Right ventricle myocardium superior (tissue), 1 donor: Measurements from ENCODE around the gene NCAPD3. TPM values are rescaled to one million over a fixed set of nuclear protein-coding genes. Genes with fewer than 3 reads are reported as not detected.

Experiments used
- ATAC-seq: fragments of 200-7000 bp; cut with Tn5 transposase; one replicate; pipeline ENCODE4 v1.9.1; 2020; ENCODE audit warnings: mild to moderate bottlenecking; ENCODE audit not compliant: poor library complexity
- DNase-seq: peaks from one replicate; pipeline ENCODE4 v3.0.0-alpha.2; 2020
- intact Hi-C: fragments of 100-400 bp; cut with DNase I; formaldehyde crosslinking; loops from one replicate; pipeline ENCODE4 v1.11.2; 2022
- total RNA-seq: library from RNA; stranded (reverse); fragmentation: NEBNext Ultra II Directional; extraction: Animal tissue kit (Norgen Biotek cat#: 25700); gene quantifications from one replicate; pipeline ENCODE4 v1.2.1, GENCODE V29; 2021
- donor health status: DM: no; HTN: yes; CAD: no; lungs with severe emphysema.

NCAPD3 gene
- total RNA-seq, 1 donor from 2014 or later: 11.1 TPM

DNA sequence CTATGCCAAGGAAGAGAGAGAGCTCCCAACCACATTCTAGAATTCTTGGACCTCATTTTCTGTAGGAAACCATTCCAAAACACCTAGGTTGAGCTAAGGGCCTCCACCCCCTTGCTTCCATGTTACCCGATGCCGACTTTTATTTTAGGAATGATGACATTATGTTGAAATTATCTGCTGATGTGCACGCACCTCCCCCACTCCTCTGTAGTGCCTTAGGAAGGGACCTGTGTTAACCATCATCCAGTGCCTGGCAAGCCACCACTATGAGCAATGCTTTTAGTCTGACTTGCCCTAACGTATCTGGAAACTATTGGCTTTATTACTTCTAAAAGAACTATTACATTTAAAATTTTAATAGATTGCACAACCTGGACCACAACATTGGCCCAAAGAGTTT, 42.1 kb downstream of the NCAPD3 start:
- intact Hi-C loops: no loop called here
- ATAC-seq: no peak
- DNase-seq: no peak

DNA sequence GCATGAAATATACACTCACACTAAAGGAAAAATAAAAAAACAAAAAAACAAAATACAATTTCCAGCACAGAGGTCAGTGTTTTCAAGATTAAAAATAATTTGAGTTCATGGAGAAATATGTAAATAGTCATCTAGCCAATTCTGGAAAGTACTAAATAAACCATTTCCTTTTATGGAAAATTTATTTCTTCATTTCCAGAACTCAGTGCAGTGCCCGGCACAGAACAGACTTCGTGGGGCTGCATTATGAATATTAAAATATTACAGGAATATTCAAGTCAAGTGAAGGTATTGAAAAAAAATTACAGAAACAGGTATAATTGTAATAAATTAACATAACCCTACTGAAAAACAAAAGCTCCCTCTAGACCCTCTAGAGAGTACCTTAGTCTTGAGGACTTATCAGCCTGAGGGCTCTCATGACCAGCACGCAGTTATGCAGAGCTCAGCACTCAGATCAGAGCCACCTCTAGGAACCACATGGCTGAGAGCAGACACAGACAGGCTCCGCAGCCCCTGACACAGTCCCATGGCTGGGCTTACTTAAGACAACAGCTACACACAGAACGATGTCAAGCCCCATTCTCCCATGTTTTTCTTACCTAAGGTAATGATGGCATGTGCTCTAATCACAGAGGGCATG, 45.6 kb downstream of the NCAPD3 start:
- intact Hi-C loops: no loop called here
- ATAC-seq (no peak), DNase-seq (no peak)

GRCh38 chr11:134176284-134176683, 47.5 kb downstream of the NCAPD3 start:
- intact Hi-C loops: no loop called here
- no peak for DNase-seq
- ATAC-seq: no peak

DNA sequence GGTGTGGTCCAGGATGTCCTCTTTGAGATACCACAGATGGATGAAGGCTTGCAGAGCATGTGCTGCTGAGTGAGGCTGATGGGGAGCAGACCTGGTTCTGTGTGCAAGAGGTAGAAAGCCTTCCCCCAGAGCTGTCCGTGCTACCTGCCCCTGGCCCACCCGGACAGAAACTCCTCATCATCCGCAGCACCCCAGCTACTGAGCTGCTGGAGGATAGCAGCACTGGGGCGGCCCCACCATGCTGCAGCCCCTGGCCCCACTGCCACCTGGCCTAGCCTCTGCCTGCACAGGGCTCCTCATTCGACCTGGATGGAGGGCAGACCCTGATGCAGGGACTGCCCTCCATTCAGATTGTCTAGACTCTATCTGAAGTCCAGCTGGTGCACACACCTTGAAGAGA, 50.5 kb downstream of the NCAPD3 start:
- intact Hi-C loops: no loop called here
- ATAC-seq (no peak), DNase-seq (no peak)

DNA sequence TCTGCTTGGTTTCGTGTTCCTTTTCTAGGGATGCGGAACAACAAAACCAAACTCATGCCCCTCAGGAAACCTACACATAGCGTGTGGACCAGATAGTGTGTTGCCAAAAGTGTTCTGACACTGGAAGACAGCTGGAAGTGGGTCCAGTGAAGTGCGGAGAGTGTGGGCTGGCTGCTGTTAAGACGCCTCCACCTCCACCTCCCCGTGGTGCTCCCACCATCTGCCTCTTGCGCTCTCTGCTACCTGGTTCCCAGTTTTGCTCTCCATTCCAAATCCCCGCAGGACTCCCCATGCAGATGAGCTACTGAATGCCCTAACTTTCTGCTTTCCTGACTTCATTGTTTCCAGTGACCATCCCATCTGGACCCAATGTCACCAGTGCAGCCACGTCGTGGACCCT, 51.8 kb downstream of the NCAPD3 start:
- intact Hi-C loops: no loop called here
- DNase-seq (no peak), ATAC-seq (no peak)

- ATAC-seq (no peak), DNase-seq (no peak)
- intact Hi-C loops: no loop called here
Measured at GRCh38 chr11:134170919-134171281, 52.9 kb downstream of the NCAPD3 start.

DNA sequence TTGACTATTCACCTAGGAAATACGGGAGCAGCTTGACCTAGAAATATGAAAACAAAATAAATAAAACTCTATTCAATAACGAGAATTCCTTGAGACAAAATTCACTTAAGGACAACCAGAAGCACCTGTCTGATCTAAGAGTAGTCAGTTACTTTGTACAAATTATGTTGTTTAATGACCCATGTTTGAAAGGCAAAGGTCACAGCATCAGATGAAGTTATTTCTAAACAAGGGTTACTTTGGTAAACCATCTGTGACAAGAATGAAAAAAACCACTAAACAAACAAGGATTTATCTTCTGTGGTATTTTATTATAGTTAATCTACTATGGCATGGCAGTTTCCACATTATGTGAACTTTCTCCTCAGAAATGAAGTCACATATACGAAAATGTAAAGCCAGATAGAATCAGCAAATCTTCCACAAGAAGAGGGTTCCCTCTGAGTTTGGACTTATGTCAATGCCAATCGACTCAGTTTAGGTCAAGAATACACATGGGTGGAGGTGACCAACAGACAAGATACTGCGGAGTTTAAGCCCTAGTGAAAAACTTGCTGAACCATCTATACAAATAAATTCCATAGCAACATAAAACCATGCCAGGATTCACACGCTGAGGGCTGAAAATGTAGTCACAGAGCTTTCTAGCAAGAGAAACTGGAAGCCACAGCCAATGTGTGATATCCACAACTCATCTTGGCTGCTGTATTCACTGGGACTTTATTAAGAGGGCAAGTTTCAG, 53.4 kb downstream of the NCAPD3 start:
- ATAC-seq: no peak
- no peak for DNase-seq
- intact Hi-C loops: no loop called here

GRCh38 chr11:134164490-134165370, 59.0 kb downstream of the NCAPD3 start:
- DNase-seq (no peak), ATAC-seq (no peak)
- intact Hi-C loops: no loop called here

- no peak for DNase-seq
- ATAC-seq: no peak
- intact Hi-C loops: no loop called here
Measured at GRCh38 chr11:134159652-134160051, 64.1 kb downstream of the NCAPD3 start.

- DNase-seq (no peak), ATAC-seq (no peak)
- intact Hi-C loops: no loop called here
Measured at GRCh38 chr11:134158023-134158422, 65.7 kb downstream of the NCAPD3 start.

- DNase-seq: no peak
- intact Hi-C loops: no loop called here
- ATAC-seq: no peak
Measured at GRCh38 chr11:134157451-134157850, 66.3 kb downstream of the NCAPD3 start.

DNA sequence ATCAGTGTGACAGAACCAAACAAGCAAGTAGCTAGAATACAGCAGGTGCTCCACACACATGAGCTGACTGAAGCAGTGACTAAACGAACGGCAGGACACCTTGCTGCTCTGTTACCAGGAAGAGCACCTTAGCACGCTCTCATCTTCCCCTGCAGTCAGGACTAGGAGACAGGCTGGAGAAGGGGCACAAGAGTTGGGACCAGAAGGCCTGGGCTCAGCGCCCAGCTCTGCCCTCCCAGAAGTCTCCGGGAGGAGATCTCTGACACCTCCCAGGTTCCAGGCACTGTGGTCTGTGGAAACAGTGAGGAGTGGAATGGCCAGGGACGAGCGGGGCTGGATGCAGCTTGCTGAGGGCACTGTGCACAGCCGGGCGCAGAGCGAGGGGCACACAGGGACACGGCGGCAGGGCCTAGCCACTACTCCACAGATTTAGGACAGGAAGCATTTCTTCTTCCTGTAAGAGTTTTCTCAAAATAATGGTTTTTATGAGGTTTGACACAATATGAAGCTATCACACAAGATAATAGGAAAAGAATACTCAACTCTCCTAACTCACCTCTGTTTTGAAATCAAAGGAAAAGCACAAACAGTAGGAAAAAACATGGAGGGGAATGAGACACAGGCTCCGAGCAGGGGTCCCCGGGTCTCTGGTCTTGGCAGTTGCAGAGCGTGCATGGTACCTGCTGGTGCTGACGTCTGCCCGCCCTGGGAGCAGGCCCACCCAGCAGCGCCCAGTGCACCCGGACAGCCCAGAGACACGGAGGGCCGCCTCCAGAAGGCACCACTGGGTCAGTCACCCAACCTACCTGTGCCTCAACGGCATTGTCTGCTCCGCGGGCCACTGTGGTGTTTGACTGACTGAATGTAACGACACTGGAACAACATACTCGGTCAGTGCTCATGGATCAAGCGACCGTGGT, 67.6 kb downstream of the NCAPD3 start:
- no peak for ATAC-seq
- intact Hi-C loops: no loop called here
- no peak for DNase-seq

DNA sequence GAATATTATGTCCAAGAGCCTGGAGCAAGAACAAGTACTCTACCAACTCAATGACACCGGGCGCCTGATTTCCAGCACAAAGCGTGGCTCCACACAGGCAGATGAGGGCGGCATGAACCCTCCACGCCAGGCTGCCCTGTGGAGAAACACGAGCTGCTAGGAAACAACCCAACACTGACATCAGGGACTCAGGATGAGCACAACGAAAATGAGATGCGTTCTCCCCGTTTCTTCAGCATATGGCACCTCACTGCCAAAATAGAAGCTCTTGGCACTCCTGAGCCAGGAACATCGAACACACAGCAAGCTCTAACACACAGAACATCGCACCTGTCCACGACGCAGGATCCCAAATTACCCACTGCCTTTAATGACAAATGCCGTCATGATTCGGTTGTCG, 68.3 kb downstream of the NCAPD3 start:
- ATAC-seq: no peak
- intact Hi-C loops: no loop called here
- no peak for DNase-seq

GRCh38 chr11:134154441-134154840, 69.3 kb downstream of the NCAPD3 start:
- intact Hi-C loops: no loop called here
- DNase-seq (no peak), ATAC-seq (no peak)

- no peak for ATAC-seq
Measured at GRCh38 chr11:134153147-134153905, 70.4 kb downstream of the NCAPD3 start.

GRCh38 chr11:134152696-134153095, 71.1 kb downstream of the NCAPD3 start:
- intact Hi-C loops: no loop called here
- ATAC-seq (no peak), DNase-seq (no peak)

More at GRCh38 chr11:134153147-134153905, 70.4 kb downstream of the NCAPD3 start:
- no peak for DNase-seq
- intact Hi-C loops: no loop called here

- intact Hi-C loops: no loop called here
Measured at GRCh38 chr11:134151083-134151747, 72.6 kb downstream of the NCAPD3 start.

More at GRCh38 chr11:134151083-134151747, 72.6 kb downstream of the NCAPD3 start:
- DNase-seq: no peak
- ATAC-seq: no peak
